ENCODE data around the gene LRP2.
A peak's percentile ranks its signal among the peaks of the same experiment; 100 is the strongest.

The LRP2 gene

GRCh38 chr2:169089182-169089581 is 273.2 kb downstream of the LRP2 start:
- no peak for TF ChIP-seq POLR2A (IDR thresholded peaks at IDR 0.05; ENCODE audit: extremely low read depth, insufficient read length)
- no peak for DNase-seq (ENCODE audit: low read depth)
- no peak overlapping the region for H3K4me3 ChIP-seq (ENCODE audit: low read depth, low read length)

- peak; percentile 68 for DNase-seq (ENCODE audit: low read depth)
- TF ChIP-seq, protein P1, sequence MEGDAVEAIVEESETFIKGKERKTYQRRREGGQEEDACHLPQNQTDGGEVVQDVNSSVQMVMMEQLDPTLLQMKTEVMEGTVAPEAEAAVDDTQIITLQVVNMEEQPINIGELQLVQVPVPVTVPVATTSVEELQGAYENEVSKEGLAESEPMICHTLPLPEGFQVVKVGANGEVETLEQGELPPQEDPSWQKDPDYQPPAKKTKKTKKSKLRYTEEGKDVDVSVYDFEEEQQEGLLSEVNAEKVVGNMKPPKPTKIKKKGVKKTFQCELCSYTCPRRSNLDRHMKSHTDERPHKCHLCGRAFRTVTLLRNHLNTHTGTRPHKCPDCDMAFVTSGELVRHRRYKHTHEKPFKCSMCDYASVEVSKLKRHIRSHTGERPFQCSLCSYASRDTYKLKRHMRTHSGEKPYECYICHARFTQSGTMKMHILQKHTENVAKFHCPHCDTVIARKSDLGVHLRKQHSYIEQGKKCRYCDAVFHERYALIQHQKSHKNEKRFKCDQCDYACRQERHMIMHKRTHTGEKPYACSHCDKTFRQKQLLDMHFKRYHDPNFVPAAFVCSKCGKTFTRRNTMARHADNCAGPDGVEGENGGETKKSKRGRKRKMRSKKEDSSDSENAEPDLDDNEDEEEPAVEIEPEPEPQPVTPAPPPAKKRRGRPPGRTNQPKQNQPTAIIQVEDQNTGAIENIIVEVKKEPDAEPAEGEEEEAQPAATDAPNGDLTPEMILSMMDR (IDR thresholded peaks at IDR 0.05; ENCODE audit: low read depth, low read length) = peak; percentile 20
- no peak for TF ChIP-seq POLR2A (IDR thresholded peaks at IDR 0.05; ENCODE audit: extremely low read depth, insufficient read length)
- H3K4me3 ChIP-seq (ENCODE audit: low read depth, low read length) = no peak overlapping the region
Observed at GRCh38 chr2:169087757-169088379, 274.5 kb downstream of the LRP2 start.

DNA sequence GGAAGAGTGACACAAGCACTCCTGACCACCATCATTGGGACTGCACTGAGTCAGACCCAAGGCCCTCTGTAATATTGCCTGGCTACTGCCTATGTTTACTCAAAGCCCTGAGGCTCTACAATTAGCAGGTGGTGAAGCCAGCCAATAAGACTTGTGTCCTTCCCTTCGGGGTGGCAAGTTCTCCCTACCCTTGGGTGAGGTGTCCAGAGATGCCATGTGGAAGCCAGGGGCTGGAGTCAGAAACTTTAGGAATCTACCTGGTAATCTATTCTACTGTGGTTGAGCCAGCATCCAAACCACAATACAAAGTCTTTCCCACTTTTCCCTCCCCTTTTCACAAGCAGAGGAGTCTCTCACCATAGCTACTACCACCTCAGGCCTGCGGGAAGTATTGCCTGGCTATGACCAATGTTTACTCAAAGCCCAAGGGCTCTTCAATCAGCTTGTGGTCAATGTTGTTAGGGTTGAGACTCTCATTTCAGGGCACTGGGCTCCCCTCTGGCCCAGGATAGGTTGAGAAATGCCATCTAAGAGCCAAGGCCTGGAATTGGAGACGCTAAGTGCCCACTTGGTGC is 275.4 kb downstream of the LRP2 start:
- TF ChIP-seq, protein P1 (IDR thresholded peaks at IDR 0.05; ENCODE audit: low read depth, low read length) = no peak
- no peak for TF ChIP-seq POLR2A (IDR thresholded peaks at IDR 0.05; ENCODE audit: extremely low read depth, insufficient read length)
- TF ChIP-seq, protein P2, sequence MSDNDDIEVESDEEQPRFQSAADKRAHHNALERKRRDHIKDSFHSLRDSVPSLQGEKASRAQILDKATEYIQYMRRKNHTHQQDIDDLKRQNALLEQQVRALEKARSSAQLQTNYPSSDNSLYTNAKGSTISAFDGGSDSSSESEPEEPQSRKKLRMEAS (IDR thresholded peaks at IDR 0.05; ENCODE audit: low read depth, low read length) = no peak
- no peak for TF ChIP-seq MYC (IDR thresholded peaks at IDR 0.05; ENCODE audit: low read depth, low read length)

GRCh38 chr2:169082995-169083394 is 279.3 kb downstream of the LRP2 start:
- TF ChIP-seq MYC (IDR thresholded peaks at IDR 0.05; ENCODE audit: low read depth, low read length) = no peak
- TF ChIP-seq, protein P2 (IDR thresholded peaks at IDR 0.05; ENCODE audit: low read depth, low read length) = no peak
- TF ChIP-seq, protein P1 (IDR thresholded peaks at IDR 0.05; ENCODE audit: low read depth, low read length) = no peak
- no peak overlapping the region for H3K4me3 ChIP-seq (ENCODE audit: low read depth, low read length)
- DNase-seq (ENCODE audit: low read depth) = peak; percentile 56

More for the DNA sequence above, 275.4 kb downstream of the LRP2 start:
- DNase-seq (ENCODE audit: low read depth) = no peak
- H3K4me3 ChIP-seq (ENCODE audit: low read depth, low read length) = no peak overlapping the region

GRCh38 chr2:169081551-169081950 is 280.8 kb downstream of the LRP2 start:
- H3K4me3 ChIP-seq (ENCODE audit: low read depth, low read length) = no peak overlapping the region
- no peak for DNase-seq (ENCODE audit: low read depth)

GRCh38 chr2:169080250-169081069 is 281.9 kb downstream of the LRP2 start:
- H3K4me3 ChIP-seq (ENCODE audit: low read depth, low read length) = no peak overlapping the region
- TF ChIP-seq, protein P2 (IDR thresholded peaks at IDR 0.05; ENCODE audit: low read depth, low read length) = peak; percentile 8; the same call in 1 of the 2 replicates
- TF ChIP-seq POLR2A (IDR thresholded peaks at IDR 0.05; ENCODE audit: extremely low read depth, insufficient read length) (no peak), MYC (IDR thresholded peaks at IDR 0.05; ENCODE audit: low read depth, low read length) (no peak)
- TF ChIP-seq, protein P1 (IDR thresholded peaks at IDR 0.05; ENCODE audit: low read depth, low read length) = no peak
- peak; percentile 92 for DNase-seq (ENCODE audit: low read depth)

More at GRCh38 chr2:169081551-169081950, 280.8 kb downstream of the LRP2 start:
- TF ChIP-seq, protein P2 (IDR thresholded peaks at IDR 0.05; ENCODE audit: low read depth, low read length) = no peak
- no peak for TF ChIP-seq MYC (IDR thresholded peaks at IDR 0.05; ENCODE audit: low read depth, low read length)
- no peak for TF ChIP-seq POLR2A (IDR thresholded peaks at IDR 0.05; ENCODE audit: extremely low read depth, insufficient read length)
- TF ChIP-seq, protein P1 (IDR thresholded peaks at IDR 0.05; ENCODE audit: low read depth, low read length) = no peak

All from NB4 (cell line).